SK-N-MC (cell line): ENCODE data around the gene MAP1A.

Experiments
- DNase-seq: peaks from one replicate; pipeline ENCODE4 v3.0.0-alpha.2; 2011; ENCODE audit warnings: low read depth, low spot score
- H3K27ac ChIP-seq: fragments of 200-600 bp; sonication (generic); 2 replicates; pipeline ENCODE4 v1.5.1; 2016; ENCODE audit warnings: mixed run types
- H3K36me3 ChIP-seq: fragments of 200-600 bp; sonication (generic); 2 replicates; pipeline ENCODE4 v1.6.1; 2017; ENCODE audit warnings: antibody characterized with exemption, low read length, mixed read lengths; ENCODE audit not compliant: insufficient read depth
- H3K4me3 ChIP-seq: fragments of 200-600 bp; sonication (generic); 2 replicates; pipeline ENCODE4 v1.5.1; 2016
- H3K9ac ChIP-seq: fragments of 200-600 bp; sonication (generic); 2 replicates; pipeline ENCODE4 v1.8.0; 2017; ENCODE audit warnings: mixed run types, mixed read lengths; ENCODE audit not compliant: insufficient read length
- H3K9me3 ChIP-seq: fragments of 200-600 bp; sonication (generic); 2 replicates; pipeline ENCODE4 v1.6.1; 2017; ENCODE audit warnings: low read depth, mild to moderate bottlenecking, antibody characterized with exemption, low read length, moderate library complexity, mixed read lengths
- EZH2 ChIP-seq: fragments of 200-600 bp; sonication (generic); IDR thresholded peaks from one replicate; pipeline ENCODE4 v1.6.1; 2017; ENCODE audit warnings: antibody characterized with exemption
- FOXP2 ChIP-seq: optimal IDR thresholded peaks from 2 replicates; pipeline ENCODE3; 2011; ENCODE audit warnings: mild to moderate bottlenecking, moderate library complexity; ENCODE audit not compliant: insufficient read depth; ENCODE audit errors: extremely low read length, control extremely low read depth
- POLR2AphosphoS5 ChIP-seq: IDR thresholded peaks from 2 replicates; pipeline ENCODE4 v1.6.1; 2012; ENCODE audit warnings: mild to moderate bottlenecking, low read depth, low read length, borderline replicate concordance

The MAP1A gene

DNA sequence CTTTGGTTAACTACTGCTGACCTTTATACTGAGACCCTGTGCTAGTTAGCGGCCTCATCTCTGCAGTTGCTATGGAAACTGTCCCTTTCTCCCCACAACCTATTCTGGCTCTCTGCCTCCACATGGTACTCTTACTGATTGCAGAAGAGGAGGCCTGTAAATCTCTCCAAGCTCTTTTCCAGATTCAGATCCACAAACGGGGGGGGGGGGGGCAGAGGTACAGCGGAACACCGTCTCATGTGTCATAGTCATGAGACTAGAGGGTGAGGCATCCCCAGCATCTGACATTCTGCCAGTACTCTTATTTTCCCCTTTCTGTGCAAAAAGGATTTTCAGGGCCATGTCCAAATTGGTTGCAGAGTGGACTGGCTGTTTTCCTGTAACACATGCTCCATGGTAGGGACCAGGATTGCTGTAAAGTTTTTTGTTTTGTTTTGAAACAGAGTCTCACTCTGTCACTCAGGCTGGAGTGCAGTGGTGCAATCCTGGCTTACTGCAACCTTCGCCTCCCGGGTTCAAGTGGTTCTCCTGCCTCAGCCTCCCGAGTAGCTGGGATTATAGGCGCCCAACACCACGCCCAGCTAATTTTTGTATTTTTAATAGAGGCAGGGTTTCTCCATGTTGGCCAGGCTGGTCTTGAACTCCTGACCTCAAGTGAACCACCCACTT, 8.3 kb upstream of the MAP1A start:
- Histone ChIP-seq H3K4me3 (peak overlapping the region; percentile 80), H3K27ac (peak overlapping the region; percentile 78), H3K9ac (no peak overlapping the region), H3K36me3 (no peaks in the 10 kb centered on the region), H3K9me3 (no peaks in the 10 kb centered on the region)
- TF ChIP-seq FOXP2 (no peak), POLR2AphosphoS5 (no peak), EZH2 (no peak)
- no peak for DNase-seq

DNA sequence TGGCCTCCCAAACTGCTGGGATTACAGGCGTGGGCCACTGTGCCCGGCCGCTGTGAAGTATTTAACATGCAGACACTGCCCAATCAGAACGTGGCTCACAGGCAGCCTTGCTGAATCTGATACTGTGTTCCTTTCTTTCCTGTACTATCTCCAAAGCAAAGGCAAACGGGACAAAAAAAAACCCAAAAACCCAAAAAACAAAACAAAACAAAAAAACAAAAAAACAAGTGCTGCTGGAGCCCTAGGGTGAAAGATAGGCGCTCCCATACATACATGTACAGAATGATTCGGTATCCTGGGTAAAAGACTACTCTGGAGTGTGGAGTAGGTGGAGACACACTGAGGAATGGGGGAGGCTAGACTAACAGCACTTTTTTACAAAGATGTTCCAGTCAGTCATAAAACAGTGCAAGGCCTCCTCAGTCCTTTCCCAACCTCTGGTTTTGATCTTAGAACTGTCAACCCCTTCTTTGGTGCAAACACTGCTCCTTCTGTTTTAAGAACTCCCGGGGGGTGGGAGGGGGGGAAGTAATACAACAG, 7.7 kb upstream of the MAP1A start:
- peak overlapping the region; percentile 80 for H3K4me3 ChIP-seq
- H3K36me3 ChIP-seq: no peaks in the 10 kb centered on the region
- TF ChIP-seq POLR2AphosphoS5 (no peak), EZH2 (no peak), FOXP2 (no peak)
- peak overlapping the region; percentile 78 for H3K27ac ChIP-seq
- DNase-seq: no peak
- no peaks in the 10 kb centered on the region for H3K9me3 ChIP-seq
- no peak overlapping the region for H3K9ac ChIP-seq

DNA sequence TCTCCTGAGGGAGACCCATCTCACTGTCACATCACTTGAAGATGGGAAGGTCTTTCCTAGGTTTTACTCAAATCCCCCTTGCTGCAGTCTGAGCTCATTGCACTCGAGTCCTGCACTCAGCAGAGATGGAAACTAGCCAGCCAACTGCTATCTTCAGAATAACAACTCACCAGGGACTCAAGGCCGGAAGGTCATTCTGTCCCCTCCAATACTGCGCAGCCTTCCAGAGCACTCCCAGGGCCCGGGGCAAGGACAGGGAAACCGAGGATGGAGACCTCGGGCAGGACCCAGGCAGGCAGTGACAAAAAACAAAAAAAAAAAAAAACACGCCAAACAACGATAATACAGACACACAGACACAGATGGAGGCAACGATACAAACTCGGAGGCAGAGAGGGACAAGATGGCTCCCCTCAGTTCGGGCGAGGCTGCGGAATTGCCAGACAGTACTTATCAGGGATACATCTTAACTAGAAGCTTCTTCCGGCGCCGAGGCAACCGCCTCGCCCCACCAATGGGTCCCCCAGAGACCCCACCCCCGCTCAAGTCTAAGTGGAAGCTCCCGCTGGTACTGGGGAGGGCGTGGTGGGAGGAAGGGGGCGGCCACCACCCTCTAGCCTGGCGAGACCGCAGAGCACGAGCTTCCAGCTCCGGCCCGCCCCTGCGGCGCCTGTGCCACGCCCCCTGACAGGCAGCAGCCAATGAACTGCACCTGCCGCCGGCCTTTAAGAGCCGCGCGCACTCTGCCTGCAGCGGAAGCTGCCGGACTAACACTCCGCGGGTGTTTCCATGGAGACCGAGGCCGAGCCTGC, 7.0 kb upstream of the MAP1A start:
- Histone ChIP-seq H3K36me3 (no peaks in the 10 kb centered on the region), H3K4me3 (peak overlapping the region; percentile 80), H3K9ac (peak overlapping the region; percentile 15), H3K9me3 (no peaks in the 10 kb centered on the region), H3K27ac (peak overlapping the region; percentile 78)
- TF ChIP-seq POLR2AphosphoS5: peak; percentile 52
- peak; percentile 82 for TF ChIP-seq FOXP2
- no peak for TF ChIP-seq EZH2
- DNase-seq: peak; percentile 75

DNA sequence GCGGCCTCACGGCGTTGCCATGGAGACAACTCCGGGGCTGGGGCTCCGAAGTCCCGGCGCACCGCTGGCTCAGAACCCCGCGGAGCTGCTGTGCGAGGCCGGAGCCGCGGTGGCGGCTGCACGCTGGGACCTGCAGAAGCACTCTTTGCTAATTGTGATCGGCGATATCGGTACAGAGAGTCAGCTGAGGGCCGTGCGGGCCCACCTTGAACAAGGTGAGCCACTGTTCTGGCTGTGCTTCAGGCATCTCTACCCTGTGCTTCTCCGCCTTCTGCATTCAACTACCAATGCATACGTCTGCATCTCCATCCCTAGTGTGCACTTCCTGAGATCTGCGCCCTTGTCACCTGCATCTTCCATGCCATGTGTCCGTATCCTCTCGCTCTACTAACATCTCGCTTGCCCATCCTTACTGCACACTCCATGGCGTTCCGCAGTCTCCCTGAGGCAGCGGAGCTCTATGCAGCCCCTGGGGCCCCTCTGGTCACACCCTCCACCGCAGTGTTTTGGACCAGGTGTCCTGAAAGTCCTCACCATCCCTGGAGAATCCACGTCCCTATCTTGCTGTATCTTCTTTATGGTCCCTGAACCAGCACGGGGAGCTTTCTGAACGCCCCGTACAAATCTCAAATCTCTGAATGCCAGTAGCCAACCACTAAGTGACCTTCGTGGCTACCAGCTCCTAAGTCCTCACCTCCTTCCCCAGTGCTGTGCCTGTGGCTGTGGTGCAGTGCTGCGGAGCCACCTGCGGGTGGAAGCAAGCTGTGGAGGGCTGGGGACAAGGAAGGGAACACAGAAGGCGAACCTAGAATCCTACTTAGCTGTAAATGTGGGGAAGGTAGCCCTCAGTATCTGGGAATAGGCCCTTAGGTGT, 6.2 kb upstream of the MAP1A start:
- no peak for DNase-seq
- Histone ChIP-seq H3K4me3 (peak overlapping the region; percentile 80), H3K36me3 (no peaks in the 10 kb centered on the region), H3K9ac (no peak overlapping the region), H3K9me3 (no peaks in the 10 kb centered on the region), H3K27ac (no peak overlapping the region)
- TF ChIP-seq EZH2 (no peak), POLR2AphosphoS5 (no peak), FOXP2 (no peak)

DNA sequence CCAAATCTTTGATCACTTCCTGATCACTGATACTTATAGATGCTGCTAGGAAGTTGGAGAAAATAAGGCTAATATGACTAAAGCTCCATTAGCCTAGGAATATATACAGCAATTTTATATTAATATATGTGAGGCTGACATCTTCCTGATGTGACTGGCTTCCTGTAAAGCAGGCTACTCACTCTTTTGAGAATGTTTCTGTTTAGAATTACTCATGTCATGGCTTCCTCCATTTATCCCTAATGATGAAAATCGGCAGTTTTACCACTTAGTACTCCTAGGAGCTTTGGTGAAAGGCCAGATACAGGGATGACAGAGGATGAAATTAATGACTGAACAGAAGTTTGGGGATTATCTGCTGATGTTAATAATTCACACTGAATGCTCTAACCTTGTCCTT, 3.9 kb upstream of the MAP1A start:
- TF ChIP-seq FOXP2 (no peak), POLR2AphosphoS5 (no peak), EZH2 (no peak)
- H3K9me3 ChIP-seq: no peaks in the 10 kb centered on the region
- H3K9ac ChIP-seq: no peak overlapping the region
- H3K27ac ChIP-seq: no peak overlapping the region
- no peaks in the 10 kb centered on the region for H3K36me3 ChIP-seq
- no peak for DNase-seq
- no peak overlapping the region for H3K4me3 ChIP-seq

DNA sequence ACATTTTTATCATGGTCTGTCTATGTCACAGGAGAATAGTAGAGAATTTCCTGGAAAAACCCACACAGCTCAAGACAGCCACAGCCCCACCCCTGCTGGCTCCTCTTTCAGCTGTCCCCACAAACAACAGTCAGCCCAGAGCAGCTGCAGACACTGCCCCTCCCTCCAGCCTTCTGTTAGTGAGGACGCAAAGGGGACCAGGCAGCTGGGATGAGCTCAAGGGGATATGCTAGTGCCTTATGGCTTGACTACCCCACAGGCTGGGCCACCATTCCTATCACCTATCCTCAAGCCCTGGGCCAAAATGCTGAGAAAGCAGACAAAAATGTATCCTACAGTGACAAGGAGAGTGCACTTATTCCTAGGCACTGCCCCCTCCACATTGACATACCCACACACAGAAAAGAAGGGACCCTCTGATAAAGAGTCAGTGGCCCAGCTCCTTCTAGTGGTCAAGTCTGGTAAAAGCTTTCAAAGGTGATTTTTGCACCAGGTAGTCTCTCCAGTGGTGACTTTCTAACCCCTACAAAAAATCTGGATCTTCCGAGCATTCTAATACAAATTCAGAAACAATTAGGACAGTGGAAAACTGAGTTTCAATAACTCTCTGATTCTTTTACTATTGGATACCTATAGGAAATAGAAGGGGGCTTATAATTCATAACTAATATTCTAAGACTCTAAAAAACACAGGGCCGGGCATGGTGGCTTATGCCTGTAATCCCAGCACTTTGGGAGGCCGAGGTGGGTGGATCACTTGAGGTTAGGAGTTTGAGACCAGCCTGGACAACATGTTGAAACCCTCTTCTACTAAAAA, 3.0 kb upstream of the MAP1A start:
- no peak for DNase-seq

DNA sequence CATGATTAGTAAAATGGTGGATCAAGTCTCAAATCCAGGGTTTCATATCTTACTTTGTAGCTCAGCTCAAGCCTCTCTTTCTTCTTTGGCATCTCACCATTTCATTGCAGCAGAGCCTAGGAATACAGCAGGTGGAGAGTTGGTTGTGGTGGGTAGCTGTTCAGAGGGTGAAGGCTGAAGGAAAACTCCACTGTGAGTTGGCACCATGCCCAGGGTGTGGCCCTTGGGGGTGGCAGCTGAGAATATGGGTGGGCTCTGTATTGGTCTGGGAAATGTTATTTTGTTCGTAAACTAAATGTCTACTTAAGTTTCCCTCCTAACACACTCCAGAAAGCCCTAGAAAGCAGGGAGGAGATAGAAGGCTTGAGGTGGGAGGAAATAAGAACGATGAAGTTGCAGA, 1.7 kb upstream of the MAP1A start:
- H3K4me3 ChIP-seq: no peak overlapping the region
- TF ChIP-seq FOXP2 (no peak), EZH2 (no peak), POLR2AphosphoS5 (no peak)

More for the DNA sequence above, 3.0 kb upstream of the MAP1A start:
- Histone ChIP-seq H3K27ac (no peak overlapping the region), H3K9me3 (no peaks in the 10 kb centered on the region), H3K4me3 (no peak overlapping the region), H3K36me3 (no peaks in the 10 kb centered on the region), H3K9ac (no peak overlapping the region)
- TF ChIP-seq FOXP2 (no peak), POLR2AphosphoS5 (no peak), EZH2 (no peak)

More for the DNA sequence above, 1.7 kb upstream of the MAP1A start:
- no peak overlapping the region for H3K9ac ChIP-seq
- 0 out of 2 replicates have a peak overlapping the region, but pooled peaks have one; percentile 22 for H3K27ac ChIP-seq
- no peaks in the 10 kb centered on the region for H3K9me3 ChIP-seq
- DNase-seq: no peak
- peaks cover 7% of the 10 kb centered on the region; the same call in 1 of the 2 replicates for H3K36me3 ChIP-seq
